Measurements from ENCODE around the gene LMBR1.

LMBR1 gene

DNA sequence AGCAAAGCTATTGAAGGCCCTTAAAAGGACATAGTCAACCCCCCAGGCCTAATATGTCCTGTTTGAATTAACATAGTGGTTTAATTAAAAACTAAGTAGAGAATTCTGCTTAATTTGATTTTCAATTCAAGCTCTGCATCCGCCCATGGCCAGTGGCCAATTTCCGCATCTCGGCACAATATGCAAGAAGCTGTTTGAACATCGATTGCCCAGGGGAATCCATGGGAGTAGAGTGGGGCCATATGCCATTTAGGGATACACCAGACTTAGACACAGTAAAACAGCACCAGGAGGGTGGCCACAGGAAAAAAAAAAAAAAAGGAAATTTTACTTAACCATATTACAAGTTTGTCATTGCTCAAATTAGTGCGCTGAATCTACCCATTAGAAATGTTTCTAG lies 100.4 kb downstream of the LMBR1 start:
- no peak for DNase-seq

DNA sequence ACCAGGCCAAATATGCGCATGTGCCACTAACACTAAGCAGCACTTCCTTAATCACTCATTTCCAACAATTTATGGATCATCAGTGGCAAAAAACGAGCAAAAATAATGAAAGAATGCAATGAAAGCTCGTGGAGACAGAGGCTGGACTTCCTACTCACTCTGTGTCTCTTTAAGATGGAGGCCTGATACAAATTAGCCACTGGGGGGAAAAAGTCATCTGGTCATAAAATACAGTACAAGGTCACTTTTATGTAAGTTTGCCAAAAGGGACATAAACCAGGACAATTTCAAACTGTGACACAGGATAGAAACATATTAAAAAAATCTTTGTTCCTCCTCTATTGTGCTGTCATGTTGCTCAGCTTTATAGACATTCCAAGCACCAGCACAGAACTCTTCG lies 101.7 kb downstream of the LMBR1 start:
- DNase-seq = no peak

DNA sequence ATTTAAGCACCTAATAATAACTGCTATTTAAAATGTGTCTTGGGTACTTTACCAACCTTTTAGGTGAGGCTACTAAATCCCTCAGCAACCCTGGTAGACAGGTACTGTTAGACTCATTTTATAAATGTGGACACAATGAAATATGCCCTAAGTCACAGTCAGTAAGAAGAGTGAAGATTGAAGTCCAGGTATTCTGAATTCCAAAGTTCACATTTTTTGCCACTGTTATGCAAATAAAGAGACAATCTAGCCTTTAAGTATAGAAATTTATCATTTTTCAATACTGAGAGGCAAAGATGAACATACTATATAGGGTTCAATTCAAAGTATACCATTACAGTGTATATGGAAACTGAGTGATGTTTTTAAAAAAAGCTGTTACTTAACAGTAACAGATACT lies 102.7 kb downstream of the LMBR1 start:
- no peak for DNase-seq

DNA sequence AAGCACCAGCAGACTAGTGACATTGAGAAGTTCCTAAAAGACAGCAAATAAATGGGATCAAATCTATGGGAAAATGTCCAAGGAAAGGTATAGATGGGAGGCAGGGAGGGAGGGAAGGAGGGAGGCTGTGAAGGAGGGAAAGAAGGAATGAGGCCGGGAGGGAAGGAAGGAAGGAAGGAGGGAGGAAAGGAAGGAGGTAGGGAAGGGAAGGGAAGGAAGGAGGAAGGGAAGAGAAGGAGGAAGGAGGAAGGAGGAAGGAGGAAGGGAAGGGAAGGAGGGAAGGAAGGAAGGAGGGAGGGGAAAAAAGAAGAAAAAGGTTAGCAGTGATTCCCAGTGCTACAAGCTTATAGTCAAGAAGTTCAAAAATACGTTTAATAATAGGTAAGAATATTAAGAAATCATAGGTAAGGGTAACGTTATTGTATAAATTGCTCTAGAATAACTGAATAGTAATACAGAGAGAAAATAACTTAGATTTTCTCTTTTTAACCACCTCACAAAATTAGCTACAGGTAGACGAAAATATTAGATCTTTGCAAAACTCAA lies 106.9 kb downstream of the LMBR1 start:
- no peak for DNase-seq

DNA sequence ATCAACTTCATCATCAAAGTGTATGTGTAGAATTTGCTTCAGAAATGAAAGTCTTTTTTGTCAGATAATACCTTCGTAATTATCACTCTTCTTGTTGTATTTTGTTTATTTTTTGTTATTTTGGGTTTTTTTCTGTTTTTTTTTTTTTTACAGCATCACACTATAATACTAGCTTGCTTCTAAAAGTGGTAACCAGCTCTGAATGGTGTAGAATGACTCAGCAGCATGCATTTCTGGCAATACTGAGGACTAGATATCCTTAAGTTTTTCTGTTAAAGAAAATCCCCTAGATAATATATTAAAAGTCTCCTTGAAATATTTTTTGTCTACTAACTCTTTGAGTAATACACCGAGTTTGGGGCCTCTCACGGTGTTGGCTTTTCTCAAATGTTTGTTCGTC lies 109.1 kb downstream of the LMBR1 start:
- no peak for DNase-seq

DNA sequence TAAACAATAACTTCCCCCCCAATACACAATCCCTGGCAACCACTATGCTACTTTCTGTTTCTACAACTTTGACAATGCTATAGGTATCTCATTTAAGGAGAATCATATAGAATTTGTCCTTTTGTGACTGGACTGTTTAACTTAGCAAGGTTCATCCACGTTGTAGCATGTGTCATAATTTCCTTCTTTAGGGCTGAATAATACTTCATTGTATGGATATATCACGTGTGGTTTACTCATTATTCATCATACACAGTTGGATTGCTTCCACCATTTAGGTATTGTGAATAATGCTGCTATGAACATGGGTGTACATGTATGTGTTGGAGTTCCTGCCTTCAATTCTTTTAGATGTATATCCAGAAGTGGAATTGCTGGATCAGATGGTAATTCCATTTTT lies 111.0 kb downstream of the LMBR1 start:
- no peak for DNase-seq

DNA sequence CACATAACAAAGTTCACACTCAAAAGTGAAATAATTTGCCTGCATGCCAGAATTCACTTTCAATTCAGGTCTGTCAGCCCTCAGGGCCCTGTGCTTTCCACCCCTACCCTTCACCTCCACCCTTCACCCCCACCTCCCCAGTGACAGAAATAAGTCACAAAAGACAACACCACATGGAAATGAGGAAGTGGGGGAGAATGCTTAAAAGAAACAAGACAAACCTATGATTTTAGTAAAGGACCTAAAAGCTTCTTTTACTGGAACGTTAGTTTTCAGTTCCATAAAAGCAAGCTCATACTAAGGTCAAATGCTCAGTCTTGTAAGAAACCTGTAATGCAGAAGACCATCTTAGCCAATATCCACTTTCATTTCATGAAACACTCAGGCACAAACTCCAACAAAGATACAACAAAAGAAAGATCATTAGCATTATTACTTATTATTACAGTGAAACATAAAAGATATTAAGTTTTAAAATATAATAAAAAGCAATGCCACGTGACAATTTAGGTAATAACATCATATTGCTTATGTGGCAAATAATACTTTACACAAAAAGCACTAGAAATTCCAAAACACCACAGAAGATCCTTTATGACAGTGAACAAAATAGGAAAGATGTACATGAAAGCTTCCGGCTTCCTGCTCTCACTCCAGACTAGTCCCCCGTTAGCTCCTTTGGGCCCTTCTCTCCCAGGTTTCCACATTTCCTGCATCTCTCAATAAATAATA lies 112.1 kb downstream of the LMBR1 start:
- DNase-seq = no peak

DNA sequence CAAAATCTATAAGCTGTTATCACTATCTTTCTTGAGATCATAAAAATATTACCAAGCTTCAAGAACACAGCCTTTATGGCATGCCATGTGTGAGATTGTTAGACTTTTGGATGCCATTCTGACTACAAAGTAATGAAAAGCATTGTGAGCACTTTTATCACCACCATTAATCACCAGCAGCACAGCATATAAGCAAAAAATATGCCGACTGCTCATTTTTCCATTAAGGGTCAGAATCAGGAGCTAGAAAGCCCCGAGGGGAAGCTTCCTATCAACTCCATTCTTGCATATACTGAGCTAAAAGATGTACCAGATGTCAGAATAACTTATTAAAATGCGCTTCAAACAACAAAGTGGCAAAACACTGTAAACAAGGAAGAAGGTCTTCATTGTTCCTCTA lies 114.3 kb downstream of the LMBR1 start:
- DNase-seq = no peak

DNA sequence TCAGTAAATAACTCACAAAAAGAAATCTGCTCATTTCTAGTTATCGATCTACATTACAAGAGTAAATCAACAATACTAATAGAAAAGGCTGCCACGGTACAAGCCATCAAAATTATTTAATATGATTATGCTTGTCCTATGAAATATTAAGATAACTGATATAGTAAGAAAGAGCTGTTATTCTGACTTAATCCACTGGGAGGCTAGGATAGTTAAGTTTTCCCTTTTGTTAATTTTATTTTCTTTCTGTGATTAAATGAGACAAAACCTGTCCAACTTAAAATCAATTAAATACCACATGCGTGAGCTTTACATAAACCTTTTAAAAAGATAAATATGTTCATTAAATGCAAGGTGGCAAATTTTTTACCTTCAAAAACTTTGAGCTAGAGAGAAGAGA lies 114.8 kb downstream of the LMBR1 start:
- no peak for DNase-seq

DNA sequence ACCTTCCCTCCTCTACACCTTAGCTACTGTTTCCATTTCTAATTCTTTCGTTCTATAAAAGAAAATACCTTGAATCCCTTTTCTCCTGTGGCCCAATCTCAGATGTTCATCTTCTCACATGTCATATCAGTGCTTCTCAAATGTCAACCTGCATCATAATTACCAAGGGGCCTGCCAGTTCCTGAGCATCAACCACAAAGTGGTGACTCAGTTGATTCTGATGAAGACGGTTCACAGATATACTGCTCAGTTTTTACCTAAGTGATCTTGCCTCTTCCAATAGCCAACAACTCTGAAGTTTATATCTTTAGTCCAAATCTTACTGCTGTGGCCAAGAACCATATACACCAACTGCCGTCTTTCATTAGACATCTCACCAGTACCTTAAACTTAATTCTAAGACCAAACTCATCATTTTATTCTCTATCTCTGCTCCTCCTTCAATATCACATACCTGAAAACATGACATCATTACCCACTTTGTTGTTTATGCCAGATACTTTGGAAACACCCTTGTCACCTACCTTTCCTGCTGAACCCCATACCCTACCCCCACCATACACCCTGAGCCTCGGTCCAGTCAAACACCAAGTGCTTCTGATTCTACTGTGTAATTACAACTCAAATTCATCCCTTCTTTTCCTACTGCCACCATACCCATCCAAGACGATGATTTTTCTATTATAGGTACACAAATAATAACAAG lies 115.5 kb downstream of the LMBR1 start:
- no peak for DNase-seq

DNA sequence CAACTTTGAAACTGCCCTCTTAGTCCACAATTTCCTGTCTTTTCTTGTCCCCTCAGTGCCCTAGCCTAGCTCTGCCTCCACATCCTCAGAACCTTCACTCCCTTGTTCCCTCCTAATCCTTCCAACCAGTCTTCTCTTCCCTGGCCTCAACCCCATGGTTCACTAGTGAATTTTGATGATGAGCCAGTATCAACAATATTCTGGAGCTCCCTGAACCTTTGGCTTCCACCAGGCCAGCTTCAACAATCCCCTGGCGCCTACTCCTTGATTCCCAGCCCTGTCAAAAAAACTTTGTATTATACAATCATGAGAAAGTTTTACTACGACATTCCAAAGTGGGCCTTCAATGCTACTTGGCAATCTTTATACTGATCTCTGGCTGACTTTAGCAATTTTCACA lies 116.5 kb downstream of the LMBR1 start:
- DNase-seq = no peak

DNA sequence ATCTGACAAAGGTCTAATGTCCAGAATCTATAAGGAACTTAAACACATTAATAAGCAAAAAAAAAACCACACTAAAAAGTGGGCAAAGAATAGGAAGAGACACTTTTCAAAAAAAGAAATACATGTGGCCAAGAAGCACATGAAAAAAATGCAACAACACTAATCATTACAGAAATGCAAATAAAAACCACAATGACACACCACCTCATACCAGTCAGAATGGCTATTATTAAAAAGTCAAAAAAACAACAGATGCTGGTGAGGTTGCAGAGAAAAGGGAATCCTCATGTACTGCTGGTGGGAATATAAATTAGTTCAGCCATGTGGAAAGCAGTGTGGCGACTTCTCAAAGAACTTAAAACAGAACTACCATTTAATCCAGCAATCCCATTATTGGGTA lies 119.0 kb downstream of the LMBR1 start:
- no peak for DNase-seq

DNA sequence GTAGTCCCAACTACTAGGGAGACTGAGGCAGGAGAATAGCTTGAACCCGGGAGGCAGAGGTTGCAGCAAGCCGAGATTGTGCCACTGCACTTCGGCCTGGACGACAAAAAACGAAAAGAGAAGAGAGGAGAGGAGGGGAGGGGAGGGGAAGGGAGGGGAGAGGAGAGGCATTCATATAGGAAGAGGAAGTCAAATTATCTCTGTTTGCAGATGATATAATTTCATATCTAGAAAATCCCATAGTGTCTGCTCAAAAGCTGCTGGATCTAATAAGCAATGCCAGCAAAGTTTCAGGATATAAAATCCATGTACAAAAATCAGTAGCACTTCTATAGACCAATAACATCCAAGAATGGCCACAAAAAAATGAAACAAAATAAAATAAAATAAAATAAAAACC lies 120.3 kb downstream of the LMBR1 start:
- no peak for DNase-seq

DNA sequence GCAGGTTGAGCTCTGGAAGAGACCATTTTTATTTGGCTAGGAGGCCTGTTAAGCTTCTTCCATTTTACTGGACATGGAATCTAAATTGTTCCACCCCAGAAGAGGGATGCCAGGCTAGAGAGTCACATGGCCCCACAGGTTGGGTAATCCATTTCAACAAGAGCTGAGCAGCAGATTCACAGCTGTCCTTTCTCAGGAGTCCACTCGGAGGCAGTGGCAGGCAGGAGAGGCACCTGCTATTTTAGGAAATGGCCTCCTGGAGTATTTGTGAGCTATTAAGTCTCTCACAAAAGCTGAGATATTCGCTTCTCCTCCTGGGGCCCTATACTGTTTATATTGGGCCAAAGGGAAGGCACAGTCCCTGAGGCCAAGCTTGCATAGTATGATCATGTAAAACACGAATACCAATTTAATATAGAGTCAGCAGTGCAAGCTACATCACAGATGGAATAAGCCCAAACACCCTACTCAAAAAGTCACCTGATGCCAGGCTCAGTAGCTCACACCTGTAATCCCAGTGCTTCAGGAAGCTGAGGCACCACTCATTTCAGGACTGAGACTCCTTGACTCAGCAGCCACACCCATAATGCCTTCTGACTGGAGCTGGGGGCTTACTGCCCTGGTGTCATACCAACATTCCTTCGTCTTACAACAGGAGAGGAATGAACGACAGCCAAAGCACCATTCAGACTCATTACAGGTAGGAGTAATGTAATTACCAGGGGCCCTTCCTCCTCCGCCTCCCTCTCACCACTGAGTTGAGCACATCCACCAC lies 124.1 kb downstream of the LMBR1 start:
- DNase-seq = no peak

DNA sequence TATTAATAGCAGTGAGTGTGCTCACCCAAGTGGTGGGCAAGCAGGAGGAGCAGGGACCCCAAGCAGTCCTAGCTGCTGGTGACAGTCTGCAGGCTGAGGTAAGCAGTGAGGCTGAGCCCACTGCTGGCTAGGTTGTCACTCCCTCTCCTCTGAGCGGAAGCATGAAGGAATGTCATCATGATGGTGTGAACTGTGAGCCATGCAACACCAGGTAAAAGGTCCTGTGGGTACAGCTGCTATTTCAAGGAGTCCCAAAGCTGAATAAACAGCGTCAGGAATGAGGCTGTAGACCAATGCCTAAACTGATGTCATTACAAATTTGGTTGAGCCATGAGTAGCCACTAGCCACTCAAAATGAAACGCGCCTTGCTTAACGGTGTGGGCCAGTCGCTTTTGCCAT lies 126.3 kb downstream of the LMBR1 start:
- DNase-seq = no peak

DNA sequence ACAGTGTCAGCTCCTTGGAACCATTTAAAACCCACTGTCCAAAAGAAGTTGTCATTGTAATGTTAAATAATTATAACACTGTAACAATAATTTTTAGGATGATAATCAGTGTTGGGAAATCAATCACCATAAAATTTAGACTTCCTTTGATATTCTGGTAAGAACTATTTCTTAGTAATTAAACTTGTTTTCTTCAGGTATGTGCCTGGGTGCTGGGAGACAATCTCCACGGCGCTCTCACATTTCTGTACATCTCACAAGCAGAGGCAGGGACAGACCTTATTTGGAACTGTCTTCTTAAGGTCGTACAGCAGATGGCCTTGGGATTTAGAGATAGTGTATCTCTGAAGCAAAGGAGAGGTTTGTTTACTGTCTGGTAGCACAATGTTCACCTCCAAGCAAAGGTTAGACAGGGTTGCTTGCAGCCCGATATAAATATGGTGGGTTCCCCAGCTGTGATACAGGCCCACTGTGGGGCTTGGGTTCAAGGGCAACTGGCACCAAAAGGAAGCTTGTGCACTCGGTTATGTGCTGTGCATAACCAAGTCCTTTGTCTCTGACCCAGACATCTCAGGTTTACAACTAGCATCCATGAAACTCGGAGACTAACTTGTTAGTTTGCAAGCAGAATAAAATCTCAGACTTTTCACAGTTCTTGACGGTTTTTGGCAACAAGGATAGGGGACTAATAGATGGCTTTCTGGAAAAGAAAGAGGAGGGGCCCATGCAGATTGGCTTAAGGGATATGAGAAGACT lies 126.9 kb downstream of the LMBR1 start:
- DNase-seq = no peak

DNA sequence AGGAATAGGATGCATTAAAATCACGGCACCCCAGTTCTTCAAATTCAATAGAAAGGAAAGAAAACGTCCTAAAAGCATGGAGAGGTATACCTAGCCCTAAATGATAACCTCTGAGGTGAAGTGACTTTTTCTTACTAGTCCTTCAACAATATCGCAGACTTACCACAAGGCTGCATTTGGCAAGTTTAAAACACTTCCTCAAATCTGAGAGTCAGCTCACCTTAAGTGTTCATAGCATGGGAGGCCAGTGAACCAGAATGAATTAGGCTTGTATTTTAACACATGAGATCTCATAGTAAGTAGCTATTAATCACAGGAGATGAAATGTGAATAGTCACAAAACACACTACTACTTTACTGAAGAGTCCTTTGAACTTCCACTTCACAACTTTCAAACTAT lies 128.2 kb downstream of the LMBR1 start:
- DNase-seq = no peak

DNA sequence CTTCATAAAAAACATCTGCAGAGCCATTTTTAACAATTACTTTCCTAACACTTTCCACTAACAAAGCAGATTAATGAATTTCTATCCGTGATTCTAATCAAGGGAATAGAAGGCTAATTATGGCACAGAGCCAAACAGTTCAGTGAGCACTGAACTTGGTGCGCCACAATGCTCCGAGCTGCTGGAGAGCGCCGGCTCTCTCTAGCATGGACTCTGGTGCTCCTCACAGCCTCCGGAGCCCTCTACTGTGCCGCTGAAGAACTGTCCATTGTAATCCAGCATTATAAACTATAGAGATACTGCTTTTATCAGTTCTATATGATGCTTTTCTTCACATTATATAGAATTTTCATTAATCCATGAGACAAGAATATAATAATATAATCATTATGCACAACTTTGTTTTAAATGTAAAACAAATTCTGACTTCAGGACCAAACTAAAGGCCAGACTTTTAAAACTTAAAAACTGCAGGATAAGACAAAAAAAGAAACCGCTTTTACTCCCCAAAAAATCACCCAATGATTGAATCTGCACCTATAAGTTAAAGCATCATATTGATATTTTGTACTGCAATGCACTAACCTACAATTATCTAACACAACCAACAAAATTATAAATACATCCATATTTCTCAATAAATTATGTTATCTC lies 128.8 kb downstream of the LMBR1 start:
- DNase-seq = peak; percentile 38

DNA sequence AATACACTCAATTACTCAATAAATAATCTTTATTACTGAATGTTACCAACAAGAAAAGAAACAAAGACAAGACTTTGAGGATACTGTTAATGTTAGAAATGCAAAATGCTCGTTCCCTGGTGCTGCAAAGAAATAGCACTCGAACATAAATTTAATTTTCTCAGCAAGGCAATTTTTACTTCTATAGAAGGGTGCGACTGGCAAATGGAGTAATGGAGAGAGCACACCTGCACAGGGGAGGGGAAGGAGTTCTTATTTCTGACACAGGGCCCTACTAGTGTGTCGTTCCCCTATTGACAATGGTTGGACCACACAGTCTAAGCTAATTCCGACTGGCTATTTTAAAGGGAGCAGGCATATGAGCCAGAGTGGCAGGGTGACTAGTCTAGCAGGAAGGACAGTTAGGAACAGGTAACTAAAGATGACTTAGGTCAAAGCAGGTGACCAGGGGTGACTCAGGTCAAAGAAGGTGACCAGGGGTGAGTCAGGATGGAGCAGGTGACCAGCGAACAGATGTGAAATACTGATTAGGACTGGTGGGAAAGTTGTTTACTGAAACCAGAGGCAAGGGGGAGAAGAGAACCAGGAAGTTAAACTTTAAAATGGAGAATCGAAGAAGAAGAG lies 133.3 kb downstream of the LMBR1 start:
- no peak for DNase-seq

DNA sequence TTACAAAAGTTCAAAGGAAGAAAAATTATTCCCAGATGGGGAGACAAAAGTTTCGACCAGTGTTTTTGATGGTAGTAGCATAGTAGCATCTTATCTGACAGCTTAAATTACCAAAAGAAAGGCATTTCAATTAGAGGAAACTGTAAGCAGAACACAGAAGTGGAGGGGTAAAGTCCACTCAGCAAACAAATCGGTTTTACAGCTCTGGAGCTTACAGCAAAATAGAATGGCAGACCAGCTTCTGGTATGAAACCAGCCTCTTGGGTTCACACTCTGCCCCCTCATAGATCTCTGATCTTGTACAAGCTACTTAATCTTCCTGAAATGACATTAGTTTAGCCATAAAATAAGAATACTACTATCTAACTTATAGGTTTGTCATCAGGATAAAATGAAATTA lies 133.8 kb downstream of the LMBR1 start:
- DNase-seq = no peak

DNA sequence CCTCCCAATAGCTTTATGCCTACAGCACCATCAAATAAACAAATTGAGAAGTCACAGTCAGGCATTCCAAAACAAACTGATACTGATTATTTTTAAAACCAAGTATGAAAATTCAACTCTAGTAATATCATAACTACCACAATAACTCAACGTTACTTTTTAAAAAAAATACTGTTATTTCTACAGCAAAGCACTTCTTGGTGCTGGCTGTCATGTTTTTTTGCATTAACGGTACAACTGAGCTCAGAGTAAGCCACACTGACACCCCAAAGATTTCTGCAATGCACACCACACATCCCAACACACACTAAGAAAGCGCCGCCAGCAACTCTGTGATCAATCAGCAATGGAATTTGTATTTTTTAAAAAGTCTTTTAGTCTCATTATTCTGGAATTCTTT lies 138.8 kb downstream of the LMBR1 start:
- DNase-seq = no peak

DNA sequence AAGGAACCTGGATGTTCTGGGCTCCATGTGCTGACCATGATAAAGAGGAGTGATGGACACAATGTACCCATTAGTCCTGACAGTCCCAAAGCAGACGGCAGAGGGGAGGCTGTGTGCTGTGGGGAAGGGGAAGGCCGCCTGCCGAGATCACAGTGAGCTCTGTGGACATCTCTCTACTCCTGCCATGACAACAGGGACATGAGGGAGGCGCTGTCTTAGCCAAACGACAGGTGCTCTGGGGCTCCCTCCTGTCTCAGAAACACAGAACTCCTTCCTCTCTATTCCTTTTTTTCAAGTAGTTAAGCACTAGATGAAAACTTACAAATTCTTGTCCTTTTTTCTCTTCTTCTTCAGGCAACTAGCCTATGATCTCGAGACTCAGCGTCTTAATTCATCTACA lies 139.4 kb downstream of the LMBR1 start:
- DNase-seq = no peak

All from NCI-H446 treated with DMSO at 0.1 percent for 48 hours (cell line).